ENCODE measurements around the gene SNHG17. TPM values are rescaled to one million over a fixed set of nuclear protein-coding genes. Genes with fewer than 3 reads are reported as not detected.
"Not testable (repeated sequence)": the region's sequence is repeated elsewhere in the genome, so short reads cannot be mapped to it uniquely, and the experiment has no call there.

SNHG17 gene
- total RNA-seq, 1 donor from 2014 or later: 17.9 TPM

DNA sequence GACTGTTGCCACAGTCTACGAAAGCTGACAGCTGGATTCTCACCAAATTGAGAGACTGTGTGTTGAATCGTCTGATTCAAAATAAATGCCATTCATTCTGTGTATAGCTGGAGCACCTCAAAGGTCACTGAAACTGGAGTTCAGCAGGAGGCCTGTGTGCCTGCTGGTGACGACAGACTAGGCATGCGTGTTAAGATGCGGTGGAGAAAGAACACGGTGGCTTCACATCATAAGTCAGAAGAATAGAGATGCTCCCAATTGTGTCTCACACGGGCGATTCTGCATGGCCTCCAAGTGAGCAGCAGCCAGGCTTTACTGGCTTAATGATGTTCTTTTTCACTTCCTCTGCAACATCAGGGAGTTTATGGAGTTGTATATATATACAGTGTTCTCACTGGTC lies 32.3 kb downstream of the SNHG17 start:
- H3K27me3 ChIP-seq (ENCODE audit: low read depth): no peaks in the 10 kb centered on the region
- no peak for DNase-seq

GRCh38 chr20:38402089-38402488 lies 33.0 kb downstream of the SNHG17 start:
- Histone ChIP-seq H3K4me3 (no peak overlapping the region), H3K4me1 (no peaks in the 10 kb centered on the region), H3K27me3 (ENCODE audit: low read depth) (no peaks in the 10 kb centered on the region), H3K36me3 (no peaks in the 10 kb centered on the region), H3K27ac (no peak overlapping the region), H3K9me3 (no peaks in the 10 kb centered on the region)
- TF ChIP-seq, protein P1, sequence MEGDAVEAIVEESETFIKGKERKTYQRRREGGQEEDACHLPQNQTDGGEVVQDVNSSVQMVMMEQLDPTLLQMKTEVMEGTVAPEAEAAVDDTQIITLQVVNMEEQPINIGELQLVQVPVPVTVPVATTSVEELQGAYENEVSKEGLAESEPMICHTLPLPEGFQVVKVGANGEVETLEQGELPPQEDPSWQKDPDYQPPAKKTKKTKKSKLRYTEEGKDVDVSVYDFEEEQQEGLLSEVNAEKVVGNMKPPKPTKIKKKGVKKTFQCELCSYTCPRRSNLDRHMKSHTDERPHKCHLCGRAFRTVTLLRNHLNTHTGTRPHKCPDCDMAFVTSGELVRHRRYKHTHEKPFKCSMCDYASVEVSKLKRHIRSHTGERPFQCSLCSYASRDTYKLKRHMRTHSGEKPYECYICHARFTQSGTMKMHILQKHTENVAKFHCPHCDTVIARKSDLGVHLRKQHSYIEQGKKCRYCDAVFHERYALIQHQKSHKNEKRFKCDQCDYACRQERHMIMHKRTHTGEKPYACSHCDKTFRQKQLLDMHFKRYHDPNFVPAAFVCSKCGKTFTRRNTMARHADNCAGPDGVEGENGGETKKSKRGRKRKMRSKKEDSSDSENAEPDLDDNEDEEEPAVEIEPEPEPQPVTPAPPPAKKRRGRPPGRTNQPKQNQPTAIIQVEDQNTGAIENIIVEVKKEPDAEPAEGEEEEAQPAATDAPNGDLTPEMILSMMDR (IDR thresholded peaks at IDR 0.05): no peak
- no peak for DNase-seq
- intact Hi-C loops (cut with DNase I): no loop called here
- ATAC-seq: no peak

More for the DNA sequence above, 32.3 kb downstream of the SNHG17 start:
- Histone ChIP-seq H3K36me3 (no peaks in the 10 kb centered on the region), H3K4me3 (no peak overlapping the region), H3K9me3 (no peaks in the 10 kb centered on the region), H3K4me1 (no peaks in the 10 kb centered on the region), H3K27ac (no peak overlapping the region)
- ATAC-seq: no peak
- TF ChIP-seq, protein P1 (IDR thresholded peaks at IDR 0.05): no peak
- intact Hi-C loops (cut with DNase I): no loop called here

GRCh38 chr20:38395751-38396395 lies 39.3 kb downstream of the SNHG17 start:
- H3K4me3 ChIP-seq; H3K27me3 ChIP-seq (ENCODE audit: low read depth); H3K9me3 ChIP-seq; DNase-seq; intact Hi-C loops (cut with DNase I); H3K36me3 ChIP-seq: not testable (repeated sequence)
- Histone ChIP-seq H3K4me1 (peaks cover 10% of the 10 kb centered on the region), H3K27ac (peak overlapping the region; percentile 52)
- peak; percentile 36 to 46 for ATAC-seq

GRCh38 chr20:38395165-38395564 lies 40.0 kb downstream of the SNHG17 start:
- Histone ChIP-seq H3K36me3 (no peaks in the 10 kb centered on the region), H3K27me3 (ENCODE audit: low read depth) (no peaks in the 10 kb centered on the region), H3K4me1 (peaks cover 10% of the 10 kb centered on the region), H3K9me3 (no peaks in the 10 kb centered on the region), H3K27ac (peak overlapping the region; percentile 0), H3K4me3 (no peak overlapping the region)
- ATAC-seq (no peak), DNase-seq (no peak)
- intact Hi-C loops (cut with DNase I): no loop called here
- TF ChIP-seq, protein P1 (IDR thresholded peaks at IDR 0.05): no peak

DNA sequence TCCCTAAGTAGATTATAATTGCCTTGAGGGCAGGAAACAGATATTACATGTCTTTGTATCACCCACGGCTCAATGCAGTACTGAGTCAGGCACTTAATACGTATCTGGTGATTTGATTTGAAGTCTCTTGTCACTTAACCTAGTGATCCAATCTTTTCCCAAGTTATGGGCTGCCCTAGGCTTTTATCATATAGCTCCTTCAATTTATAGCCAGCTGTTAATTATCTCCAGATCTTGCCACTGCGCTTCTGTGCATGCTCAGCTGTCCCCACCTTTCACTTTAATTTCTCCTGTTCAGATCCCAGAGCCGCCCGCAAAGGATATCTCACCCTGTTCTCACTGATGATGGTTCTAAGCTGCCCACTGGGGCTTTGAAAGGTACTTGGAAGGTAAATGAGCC lies 41.9 kb downstream of the SNHG17 start:
- intact Hi-C loops (cut with DNase I): no loop called here
- no peak overlapping the region for H3K27ac ChIP-seq
- TF ChIP-seq, protein P1 (IDR thresholded peaks at IDR 0.05): no peak
- H3K4me3 ChIP-seq: no peak overlapping the region
- peaks cover 10% of the 10 kb centered on the region for H3K4me1 ChIP-seq
- no peaks in the 10 kb centered on the region for H3K36me3 ChIP-seq
- ATAC-seq: no peak
- H3K9me3 ChIP-seq: no peaks in the 10 kb centered on the region
- no peaks in the 10 kb centered on the region for H3K27me3 ChIP-seq (ENCODE audit: low read depth)
- no peak for DNase-seq

DNA sequence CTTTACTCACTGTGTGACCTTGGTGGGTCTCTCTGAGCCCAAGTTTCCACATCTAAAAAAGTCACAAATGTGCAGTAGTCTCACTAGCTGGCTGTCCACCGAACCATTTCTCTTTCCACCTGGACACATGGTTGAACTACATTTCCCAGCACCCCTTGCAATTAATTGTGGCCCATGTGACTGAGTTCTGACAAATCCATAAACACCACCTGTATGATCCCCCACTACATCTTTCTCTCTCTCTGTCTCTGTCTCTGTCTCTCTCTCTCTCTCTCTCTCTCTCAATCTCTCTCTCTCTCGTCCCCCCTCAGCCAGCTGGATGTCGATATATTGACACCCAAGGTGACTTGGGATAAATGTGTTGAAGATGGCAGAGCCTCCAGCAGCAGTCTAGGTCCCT lies 42.8 kb downstream of the SNHG17 start:
- no peaks in the 10 kb centered on the region for H3K36me3 ChIP-seq
- ATAC-seq (no peak), DNase-seq (no peak)
- peaks cover 10% of the 10 kb centered on the region for H3K4me1 ChIP-seq
- intact Hi-C loops (cut with DNase I): no loop called here
- TF ChIP-seq, protein P1 (IDR thresholded peaks at IDR 0.05): no peak
- H3K9me3 ChIP-seq: no peaks in the 10 kb centered on the region
- H3K4me3 ChIP-seq: no peak overlapping the region
- no peak overlapping the region for H3K27ac ChIP-seq
- no peaks in the 10 kb centered on the region for H3K27me3 ChIP-seq (ENCODE audit: low read depth)

Measured in lower lobe of right lung (tissue), 2 donors.